ENCODE results near the gene ELF4.

Gene ELF4

DNA sequence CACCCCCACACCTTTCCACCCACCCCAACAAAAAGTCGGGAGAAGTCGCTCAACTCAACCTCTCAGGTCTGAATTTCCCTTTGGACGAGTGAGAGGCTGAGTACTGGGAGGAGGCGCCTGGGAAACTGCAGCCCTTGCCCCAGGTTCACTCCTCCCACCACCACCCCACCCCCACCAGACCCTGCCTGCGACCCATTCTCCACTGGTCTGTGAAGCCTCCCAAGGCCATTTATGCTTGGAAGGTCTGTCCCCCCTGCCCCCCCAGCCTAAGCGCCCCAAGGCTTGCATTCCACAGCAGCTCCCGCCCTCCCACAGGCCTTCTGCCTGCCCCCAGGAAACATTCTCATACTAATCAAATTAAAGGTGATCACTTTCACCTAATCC lies 27.2 kb downstream of the ELF4 start:
- no peak for DNase-seq

DNA sequence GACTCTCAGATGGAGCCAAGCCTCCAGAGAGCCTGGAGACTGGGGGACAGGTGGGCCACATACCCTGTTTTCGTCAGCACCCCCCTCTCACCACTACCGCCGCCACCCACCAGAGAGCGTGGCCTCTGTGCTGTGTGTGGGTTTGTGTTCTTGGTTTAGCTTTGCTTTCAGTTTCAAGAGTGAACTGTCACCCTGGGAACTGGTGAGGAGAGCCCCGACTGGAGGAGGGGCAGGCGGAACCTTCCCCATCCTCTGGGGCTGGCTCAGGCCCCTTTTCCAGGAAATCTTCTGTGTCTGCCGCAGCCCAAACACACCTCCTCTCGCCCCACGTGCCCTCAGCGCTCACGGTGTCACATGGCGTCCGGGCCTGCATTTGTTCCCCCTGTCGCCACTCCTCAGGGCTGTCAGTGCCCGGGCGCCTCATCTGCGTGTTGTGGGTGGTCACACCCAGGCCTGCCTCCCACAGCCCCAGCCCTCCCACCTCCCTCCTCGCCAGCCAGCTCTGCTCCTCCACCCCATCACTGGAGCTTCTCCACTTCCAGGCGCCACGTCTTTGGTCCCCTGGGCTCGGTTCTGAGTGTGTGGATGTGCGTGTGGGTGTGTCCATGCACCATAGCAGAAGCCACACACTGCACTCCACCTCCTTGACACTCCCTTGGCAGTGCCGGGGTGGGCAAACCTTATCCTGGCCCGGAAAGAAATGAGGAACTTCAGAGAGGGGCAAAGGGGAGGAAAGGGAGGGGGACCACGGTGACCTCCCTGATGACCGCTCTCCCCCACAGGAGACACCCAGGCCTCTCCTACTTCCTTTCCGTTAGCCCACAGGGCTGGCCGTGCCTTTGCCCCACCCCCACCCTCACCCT lies 27.8 kb downstream of the ELF4 start:
- peak; percentile 46 for DNase-seq

DNA sequence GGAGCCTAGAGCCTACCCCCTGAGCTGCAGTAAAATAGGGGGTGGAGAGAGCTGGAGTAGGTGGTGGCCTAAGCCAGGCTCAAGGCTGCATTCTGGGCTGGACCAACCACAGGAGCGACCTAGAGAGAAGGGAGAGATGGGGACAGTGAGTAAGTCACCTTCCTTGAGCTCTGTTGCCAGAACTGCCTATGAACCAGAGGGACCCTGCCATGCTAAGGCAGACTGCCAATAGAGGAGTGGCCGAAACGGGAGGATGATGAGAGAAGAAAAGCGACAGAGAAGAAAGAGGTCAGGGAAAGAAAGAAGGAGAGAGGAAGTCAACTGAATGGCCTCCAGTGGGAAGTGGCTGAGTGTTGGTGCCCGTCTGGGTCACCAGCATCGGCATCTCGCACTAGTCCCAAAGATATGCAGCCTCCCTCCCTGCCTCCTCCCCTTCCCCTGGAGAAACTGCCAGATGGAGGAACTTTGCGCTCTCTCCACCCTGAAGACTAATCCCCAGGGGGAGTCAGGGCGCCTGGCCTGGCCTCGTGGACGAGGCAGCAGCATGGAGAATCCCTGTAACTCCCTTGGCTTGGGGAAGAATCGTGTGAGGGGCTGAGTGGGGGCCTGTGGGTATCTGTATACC lies 28.8 kb downstream of the ELF4 start:
- DNase-seq = no peak

DNA sequence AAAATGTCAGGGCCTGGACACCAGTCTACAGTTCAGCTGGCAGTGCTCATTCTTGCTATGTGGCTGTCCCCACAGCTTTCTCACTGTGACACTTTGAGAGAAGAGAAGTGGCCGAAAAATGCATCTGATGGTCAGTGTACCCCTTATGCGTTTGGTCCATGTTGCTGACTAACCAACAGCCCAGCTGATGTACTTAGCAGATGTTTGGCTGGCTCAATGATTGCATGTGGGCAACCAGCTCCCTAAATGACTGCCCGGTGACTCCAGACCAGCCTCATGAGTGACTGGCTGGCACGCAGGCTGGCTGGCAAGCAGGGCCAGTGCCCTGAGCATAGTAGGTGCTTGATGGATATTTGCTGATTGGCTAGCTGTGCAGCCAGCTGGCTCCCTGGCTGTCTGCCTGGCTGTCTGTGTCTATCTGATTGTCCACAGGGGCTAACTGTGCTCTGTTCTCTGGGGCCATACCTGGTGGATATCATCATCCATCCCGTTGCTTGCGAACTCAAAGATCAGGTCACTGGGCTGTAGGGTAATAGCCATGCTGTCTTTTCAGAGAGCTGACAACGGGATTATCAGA lies 29.4 kb downstream of the ELF4 start:
- no peak for DNase-seq

DNA sequence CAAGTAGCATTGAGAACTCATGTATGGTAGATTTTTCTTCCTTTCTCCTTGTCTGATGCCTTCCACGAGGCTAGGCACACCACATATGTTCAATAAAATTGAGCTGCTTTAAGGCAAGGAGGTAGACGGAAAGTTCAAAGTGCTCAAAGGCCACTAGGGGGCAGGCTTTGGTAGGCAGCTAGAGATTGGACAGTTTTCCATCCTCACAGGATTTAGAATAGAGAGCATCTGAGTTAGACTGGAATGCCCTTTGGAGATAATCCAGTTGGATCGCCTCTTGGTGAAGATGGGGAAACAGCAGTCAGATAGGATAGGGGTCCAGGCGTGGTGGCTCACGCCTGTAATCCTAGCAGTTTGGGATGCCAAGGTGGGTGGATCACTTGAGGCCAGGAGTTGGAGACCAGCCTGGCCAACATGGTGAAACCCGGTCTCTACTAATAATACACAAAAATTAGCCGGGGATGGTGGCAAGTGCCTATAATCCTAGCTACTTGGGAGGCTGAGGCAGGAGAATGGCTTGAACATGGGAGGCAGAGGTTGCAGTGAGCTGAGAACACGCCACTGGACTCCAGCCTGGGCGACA lies 30.4 kb downstream of the ELF4 start:
- peak; percentile 48 for DNase-seq

DNA sequence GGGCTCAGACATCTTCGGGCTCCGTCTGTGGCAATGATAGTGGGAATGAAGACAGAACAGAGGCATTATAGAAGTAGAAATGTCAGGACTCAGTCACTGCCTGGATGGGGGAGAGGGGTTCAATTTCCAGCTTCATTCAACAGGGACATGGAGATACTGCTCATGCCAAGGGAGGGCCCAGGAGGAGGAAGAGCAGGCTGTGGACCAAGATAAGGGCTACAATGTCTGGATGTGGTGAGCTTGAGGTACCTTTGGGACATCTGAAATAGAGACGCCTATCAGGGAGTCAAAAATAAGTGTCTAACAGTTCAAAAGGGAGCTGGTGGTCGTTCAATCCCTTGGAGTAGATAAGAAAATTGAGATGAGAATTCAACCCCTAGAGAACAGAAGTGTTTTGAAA lies 34.5 kb downstream of the ELF4 start:
- DNase-seq = no peak

DNA sequence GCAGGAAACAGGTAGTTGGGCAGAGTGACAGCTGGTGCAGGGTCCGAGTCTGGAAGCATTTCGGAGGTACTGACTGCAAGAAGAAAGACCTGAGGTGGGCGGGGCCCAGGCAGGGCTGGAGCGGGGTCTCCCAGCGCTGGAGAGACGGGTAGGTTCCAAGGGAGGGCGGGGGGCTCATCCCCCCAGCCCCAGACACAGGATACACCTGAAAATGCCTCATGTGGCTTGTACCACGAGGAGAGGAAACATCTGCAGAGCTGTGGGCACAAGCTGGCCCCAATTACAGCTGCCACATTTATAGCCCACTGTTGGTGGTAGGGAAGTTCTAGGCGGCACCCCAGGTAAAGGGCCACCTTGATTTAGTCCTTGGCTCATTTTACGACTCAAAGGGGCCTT lies 38.0 kb downstream of the ELF4 start:
- no peak for DNase-seq

DNA sequence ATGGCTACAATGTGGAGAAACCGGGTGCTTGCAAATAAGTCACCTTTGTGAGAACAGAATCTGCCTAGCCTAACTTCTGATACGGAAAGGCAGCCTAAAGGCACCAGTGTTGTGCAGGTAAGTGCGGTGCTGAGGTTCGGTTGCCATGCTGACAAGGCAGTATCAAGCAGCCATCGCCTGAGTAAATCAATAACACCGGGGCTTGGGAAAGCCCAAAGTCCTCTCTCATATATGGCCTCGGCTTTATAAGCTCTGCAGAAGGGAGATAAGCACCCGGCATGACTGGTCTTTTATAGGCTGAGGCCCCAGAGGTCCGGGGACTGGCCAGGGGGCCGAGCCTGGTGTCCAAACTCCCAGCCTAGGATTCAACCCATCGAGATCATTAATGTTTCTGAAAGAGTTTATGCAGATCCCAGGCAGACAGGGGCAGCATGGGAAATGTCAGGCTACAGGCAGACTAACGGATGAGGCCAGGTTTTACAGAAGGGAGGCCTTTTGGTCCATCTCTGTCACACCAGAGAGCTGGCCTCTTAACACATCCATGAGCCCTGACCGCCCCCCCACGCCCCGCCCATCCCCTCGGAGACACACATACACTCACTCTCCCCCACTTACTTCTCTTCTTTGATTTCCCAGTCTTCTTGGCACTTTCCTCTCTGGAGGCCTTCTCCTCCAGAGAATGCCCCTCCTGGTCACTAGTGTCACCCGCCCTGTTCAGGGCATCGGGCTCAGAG lies 38.5 kb downstream of the ELF4 start:
- DNase-seq = no peak

DNA sequence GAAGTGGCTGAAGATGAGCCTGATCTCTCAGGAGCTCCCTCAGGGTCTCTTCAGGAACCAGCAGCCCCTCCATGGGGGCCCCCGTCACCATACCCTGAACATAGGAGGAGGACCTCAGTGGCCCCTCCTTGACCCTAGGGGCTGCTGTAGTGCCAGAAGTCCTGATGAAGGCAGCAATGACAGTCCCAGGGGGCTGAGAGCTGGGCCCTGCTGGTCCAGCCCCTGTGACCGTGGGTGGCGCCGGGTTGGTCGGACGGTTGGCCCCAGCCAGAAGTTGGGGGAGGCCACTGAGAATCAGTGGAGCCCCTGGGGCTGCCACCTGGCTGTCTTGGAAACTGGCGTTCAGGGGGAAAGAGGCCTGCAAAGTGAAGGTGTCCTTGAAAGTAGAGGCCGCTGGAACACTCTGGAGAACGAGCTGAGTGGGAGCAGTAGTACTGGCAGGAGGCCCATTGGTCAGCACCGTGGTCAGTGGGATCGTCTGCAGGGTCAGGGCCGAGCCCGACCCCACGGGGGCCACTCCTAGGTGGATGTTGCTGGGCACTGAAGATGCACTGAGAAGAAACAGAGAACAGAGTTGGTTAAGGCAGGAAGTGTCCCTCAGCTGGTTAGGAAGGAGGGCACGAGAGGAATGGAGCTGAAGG lies 43.2 kb downstream of the ELF4 start:
- no peak for DNase-seq

DNA sequence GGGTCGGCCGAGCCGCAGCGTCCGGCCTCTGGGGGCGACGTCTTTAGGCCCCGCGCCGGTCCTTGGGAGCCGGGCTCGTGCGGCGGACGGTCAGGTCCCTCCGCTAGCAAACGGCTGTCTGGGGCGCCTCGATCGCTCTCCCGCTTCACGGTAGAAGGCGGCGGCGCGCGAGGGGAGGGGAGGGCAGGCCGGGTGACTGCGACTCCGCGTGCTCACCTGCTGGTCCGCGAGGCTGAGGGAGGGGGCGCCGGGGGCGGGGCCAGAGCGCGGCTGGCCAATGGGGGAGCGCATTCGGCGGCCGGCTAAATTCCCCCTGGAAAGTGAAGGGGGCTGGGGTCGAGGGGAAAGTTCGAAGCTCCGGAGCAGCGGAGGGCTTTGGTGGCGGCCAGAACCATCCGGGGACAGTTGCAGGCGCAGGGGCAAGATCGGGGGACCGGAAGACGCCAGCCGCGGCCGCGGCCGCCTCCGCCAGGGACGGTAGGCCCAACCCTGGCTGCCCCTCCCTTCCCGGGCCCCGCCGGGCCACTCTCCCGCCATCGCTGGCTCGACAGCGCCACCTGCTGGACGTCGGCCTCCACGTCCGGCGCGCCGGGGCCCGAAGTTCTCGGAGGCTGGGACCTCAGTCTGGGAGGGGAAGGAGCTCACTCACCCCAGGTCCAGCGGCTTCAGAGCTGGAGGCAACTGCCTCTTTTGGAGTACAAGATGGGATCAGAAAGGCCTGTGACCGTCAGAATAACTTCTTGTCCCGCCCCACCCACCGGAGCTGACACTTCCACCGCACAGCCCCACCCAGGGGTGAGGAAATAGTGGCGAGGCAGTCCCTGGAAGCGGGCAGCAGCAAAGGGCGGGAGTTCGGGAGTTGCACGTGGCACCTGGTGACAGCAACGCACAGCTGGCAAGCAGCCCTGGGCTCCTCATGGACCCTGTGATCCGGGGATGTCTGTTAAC lies 49.9 kb downstream of the ELF4 start:
- peak; percentile 82 for DNase-seq

DNA sequence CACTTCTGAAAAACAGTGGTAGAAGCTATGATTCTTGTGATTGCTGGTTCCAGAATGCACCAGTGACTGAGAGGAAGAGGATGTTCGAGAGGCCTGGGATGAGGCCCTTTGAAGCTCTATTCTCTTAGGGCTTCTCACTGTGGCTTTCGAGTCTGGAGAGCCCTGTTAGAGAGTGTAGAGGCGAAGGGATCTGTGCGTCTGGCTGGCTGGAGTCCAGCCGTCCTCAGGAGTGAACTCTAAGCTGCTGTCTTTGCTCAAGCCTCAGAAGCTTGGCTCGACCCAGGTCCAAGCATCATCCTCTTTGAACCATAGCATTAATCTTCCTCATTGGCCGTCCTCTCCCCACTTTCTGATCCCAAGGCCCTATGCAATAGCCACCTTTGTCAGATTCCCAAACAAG lies 51.6 kb downstream of the ELF4 start:
- DNase-seq = no peak

DNA sequence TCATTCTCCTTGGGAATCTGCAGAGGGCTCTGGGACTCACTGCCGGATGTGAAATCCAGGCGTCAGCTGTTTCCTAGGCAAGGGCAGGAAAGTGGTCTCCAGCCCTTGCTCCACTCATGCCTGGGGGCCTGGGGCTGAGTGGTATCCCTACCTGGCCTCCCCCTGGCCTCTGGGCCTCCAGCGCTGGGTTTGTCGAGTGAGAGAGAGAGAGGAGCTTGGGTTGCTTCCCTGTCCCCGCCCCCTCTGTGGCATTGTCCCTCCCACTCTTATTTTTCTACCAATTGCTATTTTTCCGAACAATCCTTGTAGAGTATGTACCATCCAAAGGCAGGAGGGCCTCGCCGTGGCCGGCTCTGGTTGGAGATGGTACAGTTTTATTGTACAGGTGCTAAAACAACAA lies 53.1 kb downstream of the ELF4 start:
- DNase-seq = no peak

DNA sequence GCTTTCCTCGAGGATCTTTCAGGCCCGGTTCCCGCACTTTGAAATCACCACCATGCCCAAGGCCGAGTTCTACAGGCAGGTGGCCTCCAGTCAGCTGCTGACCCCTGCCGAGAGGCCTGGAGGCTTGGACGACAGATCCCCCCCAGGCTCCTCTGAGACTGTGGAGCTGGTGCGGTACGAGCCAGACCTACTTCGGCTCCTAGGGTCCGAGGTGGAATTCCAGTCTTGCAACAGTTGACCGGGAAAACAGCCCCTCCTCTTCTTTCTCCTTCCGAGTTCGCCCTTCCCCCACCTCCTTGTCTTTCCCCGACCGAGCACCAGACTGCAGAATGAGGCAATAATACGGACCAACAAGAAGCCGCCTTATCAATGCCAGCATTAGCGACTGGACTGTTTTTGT lies 54.4 kb downstream of the ELF4 start:
- no peak for DNase-seq

DNA sequence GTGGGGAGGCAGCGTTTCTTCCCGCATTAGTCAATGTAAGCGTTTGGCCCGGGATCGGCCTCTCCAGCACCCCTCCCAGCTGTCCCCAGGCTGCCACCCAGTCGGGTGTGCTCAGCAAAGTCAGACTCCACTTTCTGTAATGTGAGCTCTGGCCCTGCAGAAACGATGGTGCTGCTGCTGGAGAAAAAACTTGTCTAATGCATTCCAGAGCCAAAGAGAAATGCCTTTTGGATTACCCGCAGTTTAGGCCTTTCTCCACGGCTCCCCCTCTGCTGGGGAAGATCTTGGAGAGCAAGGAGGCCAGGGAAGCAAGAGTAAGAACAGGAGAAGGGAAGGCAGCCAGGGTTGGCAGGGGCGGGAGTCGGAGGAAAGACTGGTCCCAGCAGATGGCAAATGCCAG lies 55.2 kb downstream of the ELF4 start:
- DNase-seq = no peak

DNA sequence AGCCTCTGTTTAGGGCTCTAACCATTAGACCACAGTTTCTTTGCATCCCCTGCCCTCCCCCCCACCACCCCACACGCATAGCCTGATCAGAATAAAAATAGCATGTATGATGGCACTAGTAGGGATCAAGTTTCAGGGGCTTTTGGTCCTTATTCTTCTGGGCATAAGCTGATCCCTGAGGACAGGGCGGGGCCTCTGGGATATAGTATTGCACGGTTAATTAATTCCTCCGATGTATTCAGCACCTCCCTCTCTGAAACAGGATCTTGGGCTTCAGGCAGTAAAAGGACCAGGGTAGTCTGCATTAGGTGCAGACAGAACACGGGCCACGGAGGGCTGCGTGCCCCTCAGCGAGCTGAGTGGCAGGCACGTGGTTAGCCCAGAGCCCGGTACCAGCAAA lies 57.1 kb downstream of the ELF4 start:
- no peak for DNase-seq

DNA sequence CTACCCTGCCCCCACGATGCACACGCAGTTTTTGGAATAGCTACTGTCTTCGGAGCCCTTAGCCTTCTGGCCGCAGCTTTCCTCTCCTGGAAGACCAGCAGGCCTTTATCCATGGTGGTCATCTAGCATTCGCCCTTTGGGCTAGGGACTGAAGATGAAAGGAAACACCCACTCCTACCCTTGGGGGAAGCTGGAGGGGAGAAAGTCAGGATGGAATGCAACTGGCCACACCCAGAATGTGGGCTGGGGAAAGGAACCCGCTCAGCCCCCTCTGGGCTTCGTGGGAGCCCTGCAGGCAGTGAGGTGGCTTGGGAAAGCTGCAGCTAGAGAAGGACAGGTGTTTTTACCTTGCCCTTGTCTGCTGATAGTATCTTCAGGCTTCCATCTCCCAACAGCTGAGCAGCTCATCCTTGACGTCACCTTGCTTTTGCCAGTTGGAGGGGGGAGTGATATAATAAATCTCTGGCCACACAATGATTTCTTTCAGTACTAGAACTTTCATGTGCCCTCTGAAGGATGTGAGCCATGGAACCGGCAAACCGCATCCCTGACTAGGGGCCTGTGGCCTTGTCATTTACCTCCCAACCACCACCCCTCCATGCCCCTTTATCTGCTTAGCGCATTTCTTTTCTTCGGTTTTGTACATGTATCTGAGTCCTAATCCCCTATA lies 59.0 kb downstream of the ELF4 start:
- DNase-seq = no peak

DNA sequence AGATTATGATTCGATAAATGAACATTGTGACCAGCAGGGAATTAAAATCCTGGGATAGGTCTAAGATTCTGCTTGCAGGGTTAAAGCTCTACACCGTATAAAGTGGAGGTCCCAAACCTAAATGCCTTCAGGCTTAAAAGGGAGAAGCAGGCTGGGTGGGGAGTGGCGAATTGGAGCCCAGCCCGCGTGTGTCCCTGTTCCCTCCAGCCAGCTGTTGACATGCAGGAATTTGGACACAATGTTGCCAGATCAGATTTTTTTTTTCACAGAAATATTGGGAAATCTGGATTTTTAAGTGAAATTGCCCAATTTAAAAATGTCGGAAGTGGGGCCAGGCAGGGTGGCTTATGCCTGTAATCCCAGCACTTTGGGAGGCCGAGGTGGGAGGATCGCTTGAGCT lies 60.5 kb downstream of the ELF4 start:
- DNase-seq = no peak

DNA sequence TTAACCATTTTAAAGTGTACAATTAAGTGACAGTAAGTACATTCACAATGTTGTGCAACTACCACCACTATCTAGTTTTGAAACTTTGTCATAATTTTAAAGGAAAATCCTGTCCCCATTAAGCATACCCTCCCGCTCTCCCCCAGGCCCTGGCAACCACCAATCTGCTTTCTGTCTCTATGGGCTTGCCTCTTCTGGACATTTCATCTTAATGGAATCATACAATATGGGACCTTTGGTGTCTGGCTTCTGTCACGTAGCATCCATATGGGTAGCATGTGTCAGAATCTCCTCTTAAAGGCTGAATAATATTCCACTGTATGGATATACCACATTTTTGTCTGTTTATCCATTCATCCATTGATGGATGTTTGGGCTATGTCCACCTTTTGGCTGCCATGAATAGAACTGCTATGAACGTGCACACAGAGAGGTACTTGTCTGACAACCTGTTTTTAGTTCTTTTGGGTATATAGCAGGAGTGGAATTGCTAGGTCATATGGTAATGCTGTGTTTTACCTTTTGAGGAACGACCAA lies 61.5 kb downstream of the ELF4 start:
- no peak for DNase-seq

DNA sequence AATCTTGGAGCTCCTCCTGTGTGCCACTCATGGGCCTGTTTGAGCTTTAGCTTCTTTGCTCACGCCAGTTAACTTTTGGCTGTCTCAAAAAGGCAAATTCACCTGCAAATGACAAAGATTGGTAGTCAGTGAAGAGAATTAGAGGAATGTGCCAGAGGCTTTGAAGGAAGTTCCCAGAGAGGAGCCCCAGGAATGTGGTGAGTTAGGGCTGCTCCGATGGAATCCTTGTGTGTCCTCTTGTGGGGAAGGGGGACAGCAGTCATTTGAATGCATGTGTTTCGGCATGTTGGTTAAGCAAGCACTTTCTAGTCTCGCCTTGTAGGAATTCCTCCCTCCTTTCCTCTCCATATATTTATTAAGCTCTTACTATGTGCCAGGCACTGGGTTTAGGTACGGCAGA lies 62.9 kb downstream of the ELF4 start:
- DNase-seq = no peak

DNA sequence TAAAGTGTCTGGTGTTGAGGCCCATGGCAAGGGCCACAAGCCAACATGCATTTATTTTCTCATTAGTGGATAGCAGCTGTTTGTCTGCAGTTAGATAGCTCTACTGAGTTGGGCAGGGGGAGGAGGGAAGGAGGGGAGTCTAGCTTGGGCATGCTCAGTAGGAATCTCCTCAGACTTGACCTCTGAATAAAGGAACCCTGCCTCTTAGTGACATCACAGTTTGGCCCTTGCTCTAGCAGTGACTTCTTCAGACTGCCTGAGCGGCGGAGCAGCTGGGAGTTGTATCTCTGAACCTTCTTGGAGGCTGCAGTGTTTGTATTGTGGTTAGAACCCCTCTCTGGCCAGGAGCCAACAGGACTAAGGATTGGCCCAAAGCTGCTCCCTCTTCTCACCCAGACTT lies 70.5 kb downstream of the ELF4 start:
- DNase-seq = no peak

DNA sequence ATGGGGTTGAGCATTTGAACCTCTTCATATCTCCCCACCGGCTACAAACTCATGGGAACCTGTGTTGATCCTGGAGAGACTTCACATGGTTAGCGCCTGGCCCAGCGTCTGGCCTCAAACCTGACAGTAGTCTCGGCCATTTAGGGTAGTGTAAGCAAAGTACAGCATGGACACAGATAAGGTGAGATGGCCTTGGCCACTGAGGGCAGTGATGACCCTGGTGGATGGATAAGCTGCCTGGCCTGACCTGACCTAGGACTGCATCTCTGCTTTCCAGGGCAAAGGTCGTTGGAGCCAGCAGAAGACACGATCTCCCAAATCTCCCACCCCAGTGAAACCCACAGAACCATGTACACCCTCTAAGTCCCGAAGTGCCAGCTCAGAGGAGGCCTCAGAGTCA lies 76.1 kb downstream of the ELF4 start:
- no peak for DNase-seq

All from T-helper 9 cell (primary cell).